Stimulated activated naive B cell treated with anti-CD40 and anti-IgM and Interleukin-4, amounts not matched to agents 10 μg/mL and 1 μg/mL and 100 μg/mL, for 72 hours (primary cell): ENCODE measurements around the gene ATP8B1.
"Not testable (repeated sequence)": the region's sequence is repeated elsewhere in the genome, so short reads cannot be mapped to it uniquely, and the experiment has no call there.

Experiments
- ATAC-seq, 2 donors: fragments of 150-1000 bp; cut with Tn5 transposase; replicated peaks; 2 replicates each; pipeline ENCODE4 v1.10.0; 2021; ENCODE audit warnings: moderate library complexity in 1 of 2
- DNase-seq: peaks from one replicate; pipeline ENCODE4 v3.0.0; 2021
- H3K27ac Mint-ChIP-seq: one replicate; pipeline ENCODE4 v1.8.0; 2022; ENCODE audit warnings: mild to moderate bottlenecking, mixed read lengths
- H3K27me3 Mint-ChIP-seq, 2 donors: one replicate each; pipeline ENCODE4 v1.8.0; 2022; ENCODE audit warnings: mixed read lengths in 2 of 2
- H3K36me3 Mint-ChIP-seq, 2 donors: one replicate each; pipeline ENCODE4 v1.8.0; 2022; ENCODE audit warnings: mixed read lengths in 2 of 2, mild to moderate bottlenecking in 1 of 2
- H3K4me1 Mint-ChIP-seq, 2 donors: one replicate each; pipeline ENCODE4 v1.8.0; 2022; ENCODE audit warnings: mixed read lengths in 2 of 2, mild to moderate bottlenecking in 1 of 2
- H3K4me3 Mint-ChIP-seq, 2 donors: one replicate each; pipeline ENCODE4 v1.8.0; 2022; ENCODE audit warnings: mild to moderate bottlenecking in 2 of 2, mixed read lengths in 2 of 2, moderate library complexity in 1 of 2
- H3K9me3 Mint-ChIP-seq, 2 donors: one replicate each; pipeline ENCODE4 v1.8.0; 2022; ENCODE audit warnings: mixed read lengths in 2 of 2, mild to moderate bottlenecking in 1 of 2

The ATP8B1 gene

DNA sequence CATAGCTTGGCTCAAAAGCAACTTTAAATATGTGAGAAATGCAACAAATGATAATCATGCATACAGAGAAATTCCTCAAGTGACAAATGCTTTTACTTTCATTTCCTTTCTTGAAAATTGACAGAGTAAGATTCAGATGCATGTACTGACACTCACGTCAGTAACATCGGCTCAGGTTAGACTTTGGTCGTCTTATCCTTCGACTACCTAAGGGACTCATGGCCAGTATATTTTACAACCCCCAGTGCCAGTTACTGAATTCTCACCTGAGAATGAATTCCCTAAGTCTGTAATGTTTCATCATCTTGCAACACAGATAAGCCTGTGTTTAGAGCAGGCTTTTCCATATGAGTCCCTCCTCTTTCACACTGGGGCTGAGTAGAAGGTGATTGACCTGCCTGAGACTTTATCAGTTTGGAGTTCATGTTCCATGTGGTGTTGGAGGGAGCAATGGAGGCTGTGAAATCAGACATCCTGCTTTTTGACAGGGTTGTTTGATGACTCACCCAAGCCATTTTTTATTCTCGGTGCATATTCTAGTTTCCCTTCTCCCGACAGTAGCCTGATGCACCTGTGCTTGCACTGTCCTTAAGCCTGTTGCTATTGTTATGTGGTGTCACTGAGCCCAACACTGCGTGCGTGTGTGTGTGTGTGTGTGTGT is 30.5 kb upstream of the ATP8B1 start:
- ATAC-seq, result peak; percentile 57 to 58
- DNase-seq, result peak; percentile 31
- Mint-ChIP-seq H3K4me3 (peak overlapping the region; percentile 76 to 78), H3K27ac (peak overlapping the region; percentile 91), H3K9me3 (peaks cover 1 to 5% of the 10 kb centered on the region in 2 donors), H3K27me3 (no peaks in the 10 kb centered on the region), H3K4me1 (peaks cover 27 to 62% of the 10 kb centered on the region in 2 donors), H3K36me3 (peaks cover 0 to 18% of the 10 kb centered on the region in 2 donors)

DNA sequence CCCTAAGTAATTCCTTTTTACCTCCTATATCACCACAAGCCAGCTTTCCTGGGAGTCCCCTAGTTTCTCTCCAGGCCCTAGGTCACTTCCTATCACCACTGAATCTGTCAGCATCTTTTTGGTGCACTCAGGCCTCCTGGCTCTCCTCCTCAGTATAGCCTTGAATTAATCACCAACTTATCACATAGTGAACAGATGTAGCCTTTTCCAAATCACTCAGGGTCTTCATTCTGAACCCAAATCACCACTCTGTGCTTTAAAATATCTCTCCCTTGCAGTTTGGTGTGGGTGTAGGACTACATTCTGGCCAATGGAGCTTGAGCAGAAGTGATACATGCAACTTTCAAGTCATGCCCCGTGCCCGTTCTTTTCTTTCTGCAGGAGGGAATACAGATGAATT is 29.6 kb upstream of the ATP8B1 start:
- H3K4me3 Mint-ChIP-seq, result peak overlapping the region in 1 of 2 donors; percentile 76
- H3K9me3 Mint-ChIP-seq, result peaks cover 1 to 5% of the 10 kb centered on the region in 2 donors
- H3K27ac Mint-ChIP-seq, result peak overlapping the region; percentile 91
- DNase-seq, result no peak
- H3K27me3 Mint-ChIP-seq, result no peaks in the 10 kb centered on the region
- no peak for ATAC-seq
- peaks cover 0 to 18% of the 10 kb centered on the region in 2 donors for H3K36me3 Mint-ChIP-seq
- peaks cover 21 to 53% of the 10 kb centered on the region in 2 donors for H3K4me1 Mint-ChIP-seq

DNA sequence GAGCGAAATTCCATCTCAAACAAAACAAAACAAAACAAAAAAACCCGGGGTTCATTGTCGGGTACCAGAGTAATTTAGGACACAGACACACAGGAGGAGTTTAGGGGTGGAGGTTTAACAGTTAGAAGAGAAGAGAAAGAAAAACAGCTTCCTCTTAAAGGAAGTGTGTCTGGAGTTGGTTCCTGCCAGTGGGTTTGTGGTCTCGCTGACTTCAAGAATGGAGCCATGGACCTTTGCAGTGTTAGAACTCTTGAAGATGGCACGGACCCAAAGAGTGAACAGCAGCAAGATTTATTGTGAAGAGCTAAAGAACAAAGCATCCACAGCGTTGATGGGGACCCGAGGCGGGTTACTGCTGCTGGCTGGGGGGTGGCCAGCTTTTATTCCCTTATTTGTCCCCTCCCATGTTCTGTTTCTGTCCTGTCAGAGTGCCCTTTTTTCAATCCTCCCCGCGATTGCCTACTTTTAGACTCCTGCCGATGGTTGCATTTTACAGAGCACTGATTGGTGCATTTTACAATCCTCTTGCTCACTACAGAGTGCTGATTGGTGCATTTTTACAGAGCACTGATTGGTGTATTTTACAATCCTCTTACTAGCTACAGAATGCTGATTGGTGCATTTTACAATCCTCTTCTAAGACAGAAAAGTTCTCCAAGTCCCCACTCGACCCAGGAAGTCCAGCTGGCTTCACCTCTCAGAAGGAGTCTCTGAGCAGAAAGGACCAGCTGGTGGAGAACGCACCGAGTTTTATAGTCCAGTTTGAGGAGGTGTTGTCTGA is 28.7 kb upstream of the ATP8B1 start:
- Mint-ChIP-seq H3K4me1 (peaks cover 21 to 47% of the 10 kb centered on the region in 2 donors), H3K27me3 (no peaks in the 10 kb centered on the region), H3K36me3 (peaks cover 0 to 15% of the 10 kb centered on the region in 2 donors), H3K4me3 (peak overlapping the region; percentile 54 to 60), H3K9me3 (peaks cover 1 to 5% of the 10 kb centered on the region in 2 donors), H3K27ac (peak overlapping the region; percentile 42)
- DNase-seq (no peak), ATAC-seq (no peak)

DNA sequence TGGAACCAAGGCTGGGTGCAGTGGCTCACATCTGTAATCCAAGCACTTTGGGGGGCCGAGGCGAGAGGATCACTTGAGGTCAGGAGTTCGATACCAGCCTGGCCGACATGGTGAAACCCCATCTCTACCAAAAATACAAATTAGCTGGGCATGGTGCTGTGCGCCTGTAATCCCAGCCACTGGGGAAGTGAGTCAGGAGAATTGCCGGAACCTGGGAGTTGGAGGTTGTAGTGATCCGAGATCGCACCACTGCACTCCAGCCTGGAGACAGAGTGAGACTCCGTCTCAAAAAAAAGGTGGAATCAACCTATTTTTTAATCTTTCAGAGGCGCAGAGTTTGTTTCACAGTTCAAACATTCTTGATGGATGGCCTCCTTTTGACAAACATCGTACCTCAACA is 24.5 kb upstream of the ATP8B1 start:
- ATAC-seq (no peak), DNase-seq (no peak)
- Mint-ChIP-seq H3K27ac (no peak overlapping the region), H3K4me1 (peaks cover 4 to 12% of the 10 kb centered on the region in 2 donors), H3K27me3 (no peaks in the 10 kb centered on the region), H3K4me3 (no peak overlapping the region), H3K36me3 (peaks cover 0 to 6% of the 10 kb centered on the region in 2 donors), H3K9me3 (peaks cover 1 to 2% of the 10 kb centered on the region in 2 donors)

DNA sequence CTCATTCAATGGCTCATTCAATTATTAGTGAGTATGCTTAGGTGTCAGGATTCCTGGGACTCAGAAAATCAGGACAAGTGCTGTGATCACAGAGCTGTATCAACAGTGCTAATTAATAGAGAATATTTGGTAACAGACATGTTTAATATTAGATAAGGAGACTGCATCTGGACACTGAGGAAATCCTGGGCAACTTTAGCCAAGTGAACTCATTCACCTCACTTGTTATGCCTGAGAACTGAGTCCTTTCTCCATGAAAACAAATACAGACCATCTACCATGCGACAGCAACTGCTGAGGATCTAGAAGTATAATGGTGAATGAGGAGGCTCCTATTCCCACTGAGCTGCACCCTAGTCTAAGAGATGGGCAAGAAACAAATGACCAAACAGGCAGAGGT is 23.1 kb upstream of the ATP8B1 start:
- ATAC-seq (no peak), DNase-seq (no peak)
- Mint-ChIP-seq H3K27ac (no peak overlapping the region), H3K27me3 (no peaks in the 10 kb centered on the region), H3K4me3 (no peak overlapping the region), H3K9me3 (no peaks in the 10 kb centered on the region), H3K36me3 (peaks cover 0 to 4% of the 10 kb centered on the region in 2 donors), H3K4me1 (peaks cover 2% of the 10 kb centered on the region in 2 donors)

DNA sequence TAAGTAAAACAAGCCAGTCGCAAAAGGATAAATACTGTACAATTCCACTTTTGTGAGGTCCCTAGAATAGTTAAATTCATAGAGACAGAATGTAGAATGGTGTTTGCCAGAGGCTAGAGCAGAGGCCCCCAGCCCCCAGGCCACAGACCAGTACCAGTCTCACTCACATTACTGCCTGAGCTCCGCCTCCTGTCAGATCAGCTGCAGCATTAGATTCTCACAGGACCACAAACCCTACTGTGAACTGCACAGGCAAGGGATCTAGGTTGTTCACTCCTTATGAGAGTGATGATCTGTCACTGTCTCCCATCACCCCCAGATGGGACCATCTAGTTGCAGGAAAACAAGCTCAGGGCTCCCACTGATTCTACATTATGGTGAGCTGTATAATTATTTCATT is 17.5 kb upstream of the ATP8B1 start:
- peaks cover 10 to 14% of the 10 kb centered on the region in 2 donors for H3K4me1 Mint-ChIP-seq
- not testable (repeated sequence) for H3K27me3 Mint-ChIP-seq, H3K4me3 Mint-ChIP-seq, H3K27ac Mint-ChIP-seq, ATAC-seq, H3K9me3 Mint-ChIP-seq, DNase-seq, H3K36me3 Mint-ChIP-seq

DNA sequence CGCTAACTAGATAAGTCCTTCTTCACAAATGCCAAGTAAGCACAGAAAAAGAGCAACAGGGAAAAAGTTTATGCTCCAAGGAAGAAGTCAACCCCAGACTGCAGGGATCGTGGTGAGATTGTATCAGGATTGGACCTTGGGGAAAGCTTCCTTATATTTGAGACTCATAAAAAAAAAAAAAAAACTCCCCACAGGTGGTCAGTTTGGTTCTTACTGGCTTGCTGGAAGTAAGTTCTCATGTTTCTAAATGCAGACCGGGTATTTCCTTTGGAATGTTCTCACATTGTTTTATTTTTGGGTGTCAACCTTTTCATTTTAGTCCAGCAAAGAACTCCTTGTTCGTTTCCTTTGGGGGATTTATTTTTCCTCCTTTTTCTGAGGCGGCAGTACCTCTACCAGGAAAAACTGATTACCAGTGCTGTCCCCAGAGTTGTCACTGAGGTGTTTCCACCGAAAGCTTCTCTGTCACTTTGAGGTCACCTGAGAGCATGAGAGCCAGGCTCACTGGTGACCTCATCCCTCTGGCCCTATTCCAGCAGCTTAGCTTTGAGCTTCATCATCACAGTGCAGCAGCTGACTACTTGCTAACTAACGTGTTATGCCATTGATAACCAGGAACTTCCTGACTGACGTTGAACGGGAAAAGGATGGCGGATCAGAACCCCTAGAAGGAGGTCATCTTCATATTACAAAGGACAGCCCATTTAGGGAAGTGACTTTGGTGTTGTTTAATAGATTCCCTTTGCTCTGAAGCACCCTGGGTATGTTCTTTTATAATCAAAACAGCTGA is 16.8 kb upstream of the ATP8B1 start:
- Mint-ChIP-seq H3K27ac (no peak overlapping the region), H3K4me3 (no peak overlapping the region), H3K27me3 (no peaks in the 10 kb centered on the region), H3K36me3 (no peaks in the 10 kb centered on the region), H3K4me1 (peaks cover 10 to 15% of the 10 kb centered on the region in 2 donors), H3K9me3 (peaks cover 0 to 3% of the 10 kb centered on the region in 2 donors)
- DNase-seq, result no peak
- peak; percentile 41 to 66 for ATAC-seq

DNA sequence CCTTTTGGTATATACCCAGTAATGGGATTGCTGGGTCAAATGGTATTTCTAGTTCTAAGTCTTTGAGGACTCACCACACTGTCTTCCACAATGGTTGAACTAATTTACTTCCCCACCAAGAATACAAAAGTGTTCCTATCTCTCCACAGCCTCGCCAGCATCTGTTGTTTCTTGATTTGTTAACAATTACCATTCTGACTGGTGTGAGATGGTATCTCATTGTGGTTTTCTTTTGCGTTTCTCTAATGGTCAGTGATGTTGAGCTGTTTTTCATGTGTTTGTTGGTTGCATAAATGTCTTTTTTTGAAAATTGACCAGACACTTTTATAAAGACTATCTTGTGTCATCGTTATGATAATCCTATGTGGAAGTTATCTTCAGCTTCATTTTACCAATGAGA is 16.0 kb upstream of the ATP8B1 start:
- ATAC-seq (no peak), DNase-seq (no peak)
- no peak overlapping the region for H3K4me3 Mint-ChIP-seq
- H3K27me3 Mint-ChIP-seq, result no peaks in the 10 kb centered on the region
- H3K4me1 Mint-ChIP-seq, result peaks cover 10 to 15% of the 10 kb centered on the region in 2 donors
- H3K36me3 Mint-ChIP-seq, result peaks cover 1 to 2% of the 10 kb centered on the region in 2 donors
- H3K9me3 Mint-ChIP-seq, result peaks cover 0 to 3% of the 10 kb centered on the region in 2 donors
- no peak overlapping the region for H3K27ac Mint-ChIP-seq

DNA sequence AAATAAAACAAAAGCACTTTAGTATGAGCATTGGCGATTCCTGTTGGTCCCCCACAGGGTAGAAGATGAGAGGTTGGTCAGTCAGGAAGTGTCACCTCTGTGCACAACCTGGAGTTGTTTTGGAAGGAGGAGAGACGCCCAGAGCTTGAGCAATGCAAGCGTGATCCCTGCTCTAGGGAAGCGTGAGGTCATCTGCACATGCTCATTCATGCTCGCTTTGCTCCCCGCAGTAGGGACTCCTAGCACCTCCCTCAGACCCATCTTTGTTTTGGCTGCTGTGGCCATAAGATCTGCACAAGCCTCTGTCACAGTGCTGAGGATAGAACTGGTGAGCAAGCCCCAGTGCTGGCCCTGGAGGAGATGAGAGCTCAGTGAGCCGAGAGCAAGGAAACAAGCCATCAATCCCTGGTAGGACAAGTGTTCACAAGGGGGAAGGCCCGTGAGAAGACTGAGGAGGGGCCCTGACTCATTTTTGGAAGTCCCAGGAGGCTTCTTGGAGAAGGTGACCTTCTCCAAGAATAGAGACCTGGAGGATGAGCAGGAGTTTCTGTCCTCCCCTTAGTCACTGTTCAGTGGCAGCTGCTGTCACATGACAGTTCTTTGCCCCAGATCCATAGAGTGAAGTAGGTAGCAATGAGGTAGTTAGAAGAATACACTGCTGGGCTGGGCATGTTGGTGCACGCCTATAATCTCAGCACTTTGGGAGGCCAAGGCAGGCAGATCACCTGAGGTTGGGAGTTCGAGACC is 13.3 kb upstream of the ATP8B1 start:
- Mint-ChIP-seq H3K4me1 (peaks cover 8 to 15% of the 10 kb centered on the region in 2 donors), H3K4me3 (no peak overlapping the region), H3K27ac (no peak overlapping the region), H3K9me3 (peaks cover 7 to 10% of the 10 kb centered on the region in 2 donors), H3K36me3 (peaks cover 15 to 16% of the 10 kb centered on the region in 2 donors), H3K27me3 (no peaks in the 10 kb centered on the region)
- ATAC-seq (peak; percentile 49 to 73), DNase-seq (no peak)

DNA sequence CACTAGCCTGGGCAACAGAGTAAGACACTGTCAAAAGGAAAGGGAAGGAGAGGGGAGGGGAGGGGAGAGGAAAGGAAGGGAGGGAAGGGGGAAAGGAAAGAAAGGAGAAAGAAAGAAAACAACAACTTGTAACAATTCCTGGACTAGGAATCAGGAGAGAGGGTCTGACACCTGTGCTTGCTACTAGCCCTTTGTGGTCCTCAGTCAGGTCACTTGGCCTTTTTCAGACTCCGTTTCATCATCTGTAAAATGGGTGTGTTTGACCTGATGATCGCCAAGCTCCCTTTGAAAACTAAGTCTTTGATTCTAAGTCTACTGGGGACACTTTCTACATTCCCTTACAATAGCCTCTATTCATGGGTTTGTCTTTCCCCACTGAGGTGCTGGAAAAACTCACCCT is 11.4 kb upstream of the ATP8B1 start:
- no peak overlapping the region for H3K4me3 Mint-ChIP-seq
- H3K9me3 Mint-ChIP-seq, result peaks cover 9 to 13% of the 10 kb centered on the region in 2 donors
- H3K36me3 Mint-ChIP-seq, result peaks cover 17 to 19% of the 10 kb centered on the region in 2 donors
- ATAC-seq (no peak), DNase-seq (no peak)
- peaks cover 8 to 15% of the 10 kb centered on the region in 2 donors for H3K4me1 Mint-ChIP-seq
- H3K27me3 Mint-ChIP-seq, result no peaks in the 10 kb centered on the region
- H3K27ac Mint-ChIP-seq, result no peak overlapping the region

DNA sequence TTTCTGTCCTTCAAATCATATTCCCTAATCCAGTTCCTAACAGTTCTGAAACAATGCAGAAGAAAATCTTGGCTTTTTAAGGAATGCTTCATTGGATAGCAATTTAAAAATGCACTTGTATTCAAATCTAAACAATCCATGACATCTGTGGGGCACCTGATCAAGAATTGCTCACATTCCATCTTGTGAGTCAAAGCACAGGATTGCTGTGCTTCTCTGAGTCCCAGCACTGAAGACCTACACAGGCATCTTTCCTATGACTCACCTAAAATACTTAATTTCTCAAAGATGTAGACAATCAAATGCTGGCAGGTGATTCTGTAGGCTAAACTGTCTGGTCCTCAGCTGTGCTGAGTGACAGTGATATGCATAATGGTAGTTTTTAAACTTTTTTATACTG is 10.1 kb upstream of the ATP8B1 start:
- Mint-ChIP-seq H3K4me1 (peaks cover 11 to 15% of the 10 kb centered on the region in 2 donors), H3K27ac (no peak overlapping the region), H3K4me3 (no peak overlapping the region), H3K9me3 (peaks cover 9 to 10% of the 10 kb centered on the region in 2 donors), H3K36me3 (peaks cover 17 to 19% of the 10 kb centered on the region in 2 donors), H3K27me3 (no peaks in the 10 kb centered on the region)
- DNase-seq (no peak), ATAC-seq (no peak)

DNA sequence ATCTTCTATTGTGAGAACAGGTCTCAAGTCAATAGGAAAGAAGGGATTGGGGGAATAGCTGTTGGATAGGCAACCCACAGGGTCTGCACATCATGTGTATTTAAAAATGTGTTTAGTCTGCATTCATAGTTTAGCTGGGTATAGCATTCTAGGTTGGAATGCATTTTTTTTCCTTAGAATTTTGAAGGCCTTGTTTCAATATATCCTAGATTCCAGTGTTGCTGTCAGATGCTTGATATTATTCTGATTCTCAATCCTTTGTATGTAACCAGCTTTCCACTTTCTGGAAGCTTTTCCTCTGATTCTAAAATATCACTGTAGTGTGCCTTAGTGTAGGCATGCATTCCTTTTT is 9.0 kb upstream of the ATP8B1 start:
- DNase-seq (no peak), ATAC-seq (no peak)
- Mint-ChIP-seq H3K9me3 (peaks cover 9 to 10% of the 10 kb centered on the region in 2 donors), H3K36me3 (peaks cover 17 to 19% of the 10 kb centered on the region in 2 donors), H3K4me1 (peaks cover 11 to 15% of the 10 kb centered on the region in 2 donors), H3K4me3 (no peak overlapping the region), H3K27me3 (no peaks in the 10 kb centered on the region), H3K27ac (no peak overlapping the region)

DNA sequence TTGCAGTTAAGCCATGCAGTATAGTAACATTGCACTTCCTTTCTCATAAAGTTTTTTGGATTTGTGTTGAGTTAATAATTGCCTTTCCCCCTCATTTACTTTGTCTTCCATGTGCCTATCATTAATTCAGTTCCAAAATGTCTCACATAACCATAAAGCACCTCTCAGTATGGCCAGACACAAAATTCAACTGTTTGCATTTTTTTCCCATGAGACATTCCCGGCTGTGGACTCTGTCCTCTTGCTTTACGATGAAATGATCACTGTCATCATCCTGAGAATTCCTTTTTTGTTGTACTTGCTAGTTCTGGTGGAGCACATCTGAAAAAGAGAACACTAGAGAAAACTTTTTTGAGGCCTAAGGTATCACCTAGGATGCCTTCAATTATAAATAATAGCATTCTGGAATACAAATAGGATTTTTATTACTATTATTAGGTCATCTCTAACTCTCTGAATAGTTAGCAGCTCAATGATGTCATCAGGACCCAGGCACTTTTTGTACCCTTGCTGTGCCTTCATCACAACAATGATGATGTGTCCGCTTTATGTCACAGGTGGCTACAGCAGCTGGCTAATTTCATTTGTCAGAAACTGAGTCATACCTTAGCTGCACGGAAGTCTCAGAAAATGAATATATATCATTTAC is 8.5 kb upstream of the ATP8B1 start:
- peaks cover 17 to 19% of the 10 kb centered on the region in 2 donors for H3K36me3 Mint-ChIP-seq
- peaks cover 9 to 10% of the 10 kb centered on the region in 2 donors for H3K9me3 Mint-ChIP-seq
- no peak overlapping the region for H3K4me3 Mint-ChIP-seq
- ATAC-seq, result no peak
- H3K27ac Mint-ChIP-seq, result no peak overlapping the region
- no peak for DNase-seq
- peaks cover 9 to 11% of the 10 kb centered on the region in 2 donors for H3K4me1 Mint-ChIP-seq
- no peaks in the 10 kb centered on the region for H3K27me3 Mint-ChIP-seq
